ENCODE data around the gene EIF2D.

EIF2D gene

GRCh38 chr1:206612129-206612876 lies at the start of gene EIF2D:
Gene EIF2D (minus strand): TSS chr1:206612465. CDS start chr1:206612342, 123 bp downstream.
- Mint-ChIP-seq H3K27ac (peak within 1 kb of the TSS; percentile 95), H3K27me3 (ENCODE audit: low read depth) (peaks cover 18% of the 10 kb centered on the region), H3K9me3 (no peaks in the 10 kb centered on the region), H3K4me1 (ENCODE audit: low read depth) (peaks cover 35% of the 10 kb centered on the region), H3K36me3 (ENCODE audit: low read depth) (peaks cover 15% of the 10 kb centered on the region), H3K4me3 (peak within 1 kb of the TSS; percentile 95)

- Mint-ChIP-seq H3K9me3 (no peaks in the 10 kb centered on the region), H3K27me3 (ENCODE audit: low read depth) (peaks cover 12% of the 10 kb centered on the region), H3K27ac (no peak overlapping the region), H3K36me3 (ENCODE audit: low read depth) (no peaks in the 10 kb centered on the region), H3K4me3 (no peak overlapping the region), H3K4me1 (ENCODE audit: low read depth) (peaks cover 26% of the 10 kb centered on the region)
These were observed 49.0 kb upstream of the EIF2D start for GRCh38 chr1:206661161-206661820.

- no peaks in the 10 kb centered on the region for H3K9me3 Mint-ChIP-seq
- H3K27me3 Mint-ChIP-seq (ENCODE audit: low read depth): peaks cover 12% of the 10 kb centered on the region
- H3K36me3 Mint-ChIP-seq (ENCODE audit: low read depth): no peaks in the 10 kb centered on the region
- H3K4me3 Mint-ChIP-seq: no peak overlapping the region
- H3K4me1 Mint-ChIP-seq (ENCODE audit: low read depth): peaks cover 26% of the 10 kb centered on the region
- H3K27ac Mint-ChIP-seq: no peak overlapping the region
These were observed 47.9 kb upstream of the EIF2D start for GRCh38 chr1:206660136-206660535.

GRCh38 chr1:206658981-206659273 lies 46.7 kb upstream of the EIF2D start:
- H3K9me3 Mint-ChIP-seq: no peaks in the 10 kb centered on the region
- H3K4me3 Mint-ChIP-seq: no peak overlapping the region
- H3K36me3 Mint-ChIP-seq (ENCODE audit: low read depth): no peaks in the 10 kb centered on the region
- peaks cover 12% of the 10 kb centered on the region for H3K27me3 Mint-ChIP-seq (ENCODE audit: low read depth)
- H3K4me1 Mint-ChIP-seq (ENCODE audit: low read depth): peaks cover 24% of the 10 kb centered on the region
- H3K27ac Mint-ChIP-seq: no peak overlapping the region

GRCh38 chr1:206658264-206658980 lies 46.2 kb upstream of the EIF2D start:
- Mint-ChIP-seq H3K4me1 (ENCODE audit: low read depth) (peaks cover 20% of the 10 kb centered on the region), H3K27ac (no peak overlapping the region), H3K4me3 (no peak overlapping the region), H3K27me3 (ENCODE audit: low read depth) (peaks cover 12% of the 10 kb centered on the region), H3K9me3 (no peaks in the 10 kb centered on the region), H3K36me3 (ENCODE audit: low read depth) (no peaks in the 10 kb centered on the region)

GRCh38 chr1:206657751-206658150 lies 45.5 kb upstream of the EIF2D start:
- no peaks in the 10 kb centered on the region for H3K36me3 Mint-ChIP-seq (ENCODE audit: low read depth)
- no peaks in the 10 kb centered on the region for H3K9me3 Mint-ChIP-seq
- peak overlapping the region; percentile 9 for H3K27ac Mint-ChIP-seq
- H3K27me3 Mint-ChIP-seq (ENCODE audit: low read depth): peaks cover 12% of the 10 kb centered on the region
- H3K4me1 Mint-ChIP-seq (ENCODE audit: low read depth): peaks cover 15% of the 10 kb centered on the region
- no peak overlapping the region for H3K4me3 Mint-ChIP-seq

GRCh38 chr1:206656936-206657335 lies 44.7 kb upstream of the EIF2D start:
- Mint-ChIP-seq H3K9me3 (no peaks in the 10 kb centered on the region), H3K36me3 (ENCODE audit: low read depth) (peaks cover 2% of the 10 kb centered on the region), H3K27me3 (ENCODE audit: low read depth) (peaks cover 12% of the 10 kb centered on the region), H3K4me1 (ENCODE audit: low read depth) (peaks cover 11% of the 10 kb centered on the region), H3K4me3 (no peak overlapping the region), H3K27ac (no peak overlapping the region)

GRCh38 chr1:206655471-206655882 lies 43.2 kb upstream of the EIF2D start:
- H3K9me3 Mint-ChIP-seq: no peaks in the 10 kb centered on the region
- H3K27me3 Mint-ChIP-seq (ENCODE audit: low read depth): peaks cover 12% of the 10 kb centered on the region
- H3K4me1 Mint-ChIP-seq (ENCODE audit: low read depth): peaks cover 11% of the 10 kb centered on the region
- peaks cover 10% of the 10 kb centered on the region for H3K36me3 Mint-ChIP-seq (ENCODE audit: low read depth)
- H3K27ac Mint-ChIP-seq: no peak overlapping the region
- H3K4me3 Mint-ChIP-seq: no peak overlapping the region

- H3K27ac Mint-ChIP-seq: no peak overlapping the region
- no peak overlapping the region for H3K4me3 Mint-ChIP-seq
- peaks cover 12% of the 10 kb centered on the region for H3K27me3 Mint-ChIP-seq (ENCODE audit: low read depth)
- peaks cover 12% of the 10 kb centered on the region for H3K36me3 Mint-ChIP-seq (ENCODE audit: low read depth)
- H3K9me3 Mint-ChIP-seq: no peaks in the 10 kb centered on the region
- peaks cover 12% of the 10 kb centered on the region for H3K4me1 Mint-ChIP-seq (ENCODE audit: low read depth)
These were observed 42.6 kb upstream of the EIF2D start for GRCh38 chr1:206654828-206655227.

GRCh38 chr1:206653715-206654459 lies 41.6 kb upstream of the EIF2D start:
- peaks cover 16% of the 10 kb centered on the region for H3K4me1 Mint-ChIP-seq (ENCODE audit: low read depth)
- H3K9me3 Mint-ChIP-seq: no peaks in the 10 kb centered on the region
- no peak overlapping the region for H3K4me3 Mint-ChIP-seq
- peaks cover 17% of the 10 kb centered on the region for H3K36me3 Mint-ChIP-seq (ENCODE audit: low read depth)
- H3K27me3 Mint-ChIP-seq (ENCODE audit: low read depth): peaks cover 12% of the 10 kb centered on the region
- no peak overlapping the region for H3K27ac Mint-ChIP-seq

- no peak overlapping the region for H3K27ac Mint-ChIP-seq
- H3K4me3 Mint-ChIP-seq: no peak overlapping the region
- H3K36me3 Mint-ChIP-seq (ENCODE audit: low read depth): peaks cover 25% of the 10 kb centered on the region
- no peaks in the 10 kb centered on the region for H3K9me3 Mint-ChIP-seq
- peaks cover 3% of the 10 kb centered on the region for H3K27me3 Mint-ChIP-seq (ENCODE audit: low read depth)
- H3K4me1 Mint-ChIP-seq (ENCODE audit: low read depth): peaks cover 5% of the 10 kb centered on the region
These were observed 40.0 kb upstream of the EIF2D start for GRCh38 chr1:206651958-206652890.

- no peaks in the 10 kb centered on the region for H3K9me3 Mint-ChIP-seq
- H3K4me1 Mint-ChIP-seq (ENCODE audit: low read depth): peaks cover 8% of the 10 kb centered on the region
- no peak overlapping the region for H3K4me3 Mint-ChIP-seq
- H3K27ac Mint-ChIP-seq: peak overlapping the region; percentile 64
- no peaks in the 10 kb centered on the region for H3K27me3 Mint-ChIP-seq (ENCODE audit: low read depth)
- H3K36me3 Mint-ChIP-seq (ENCODE audit: low read depth): peaks cover 32% of the 10 kb centered on the region
These were observed 38.7 kb upstream of the EIF2D start for GRCh38 chr1:206651014-206651413.

GRCh38 chr1:206649261-206649921 lies 37.1 kb upstream of the EIF2D start:
- Mint-ChIP-seq H3K27ac (peak overlapping the region; percentile 42), H3K4me3 (no peak overlapping the region), H3K9me3 (no peaks in the 10 kb centered on the region), H3K27me3 (ENCODE audit: low read depth) (no peaks in the 10 kb centered on the region), H3K36me3 (ENCODE audit: low read depth) (peaks cover 32% of the 10 kb centered on the region), H3K4me1 (ENCODE audit: low read depth) (peaks cover 8% of the 10 kb centered on the region)

Measured in T-helper 1 cell treated with Interleukin-12 subunit alpha and Interleukin-12 subunit beta and Interleukin-4 antibody, amounts not matched to agents 30 μg/mL and 1 μg/mL, for 36 hours (primary cell).